SHP77 (cell line): ENCODE results near the gene MOB1A.
A peak's percentile ranks its signal among the peaks of the same experiment; 100 is the strongest.
"Not testable (repeated sequence)": the region's sequence is repeated elsewhere in the genome, so short reads cannot be mapped to it uniquely, and the experiment has no call there.

Experiments
- DNase-seq, 2 experiments: peaks; one replicate each; lab custom pipeline; 2025; lab: John Stamatoyannopoulos, UW

Gene MOB1A

DNA sequence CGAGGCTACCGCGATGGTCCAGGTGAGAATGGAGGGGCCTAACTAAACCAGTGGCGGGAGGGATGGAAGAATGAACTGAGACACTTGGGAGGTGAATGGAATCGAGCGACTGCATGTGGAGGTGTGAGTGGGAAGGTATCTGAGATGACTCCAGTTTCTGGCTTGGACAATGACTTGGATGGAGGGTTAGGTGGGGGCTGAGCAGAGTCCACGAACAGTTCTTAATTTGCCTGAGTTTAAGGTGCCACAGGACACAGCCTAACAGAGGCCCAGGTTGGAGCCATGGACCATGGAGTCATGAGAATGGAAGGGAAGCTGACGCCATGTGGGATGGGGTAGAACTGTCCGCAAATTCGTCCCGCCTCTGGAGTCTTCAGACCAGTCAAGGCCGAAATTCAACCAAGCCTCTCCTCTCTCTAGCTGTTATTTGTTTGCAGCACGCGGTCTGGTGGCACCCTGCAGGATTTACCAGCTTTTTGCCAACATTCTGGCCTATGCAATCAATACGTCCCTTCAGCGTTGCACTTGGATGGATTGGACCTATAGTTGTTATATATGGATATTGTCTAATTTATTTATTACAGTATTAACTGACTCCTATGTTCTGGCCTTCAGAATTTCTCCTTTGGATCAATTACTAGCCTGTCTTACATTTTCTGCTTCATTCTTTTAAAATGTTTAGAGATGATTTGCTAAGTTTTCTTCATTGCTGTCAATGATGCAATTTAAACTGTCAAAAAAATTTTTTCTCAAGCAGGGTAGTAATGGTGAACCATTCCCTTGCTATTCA lies 30.0 kb downstream of the MOB1A start:
- DNase-seq = no peak

DNA sequence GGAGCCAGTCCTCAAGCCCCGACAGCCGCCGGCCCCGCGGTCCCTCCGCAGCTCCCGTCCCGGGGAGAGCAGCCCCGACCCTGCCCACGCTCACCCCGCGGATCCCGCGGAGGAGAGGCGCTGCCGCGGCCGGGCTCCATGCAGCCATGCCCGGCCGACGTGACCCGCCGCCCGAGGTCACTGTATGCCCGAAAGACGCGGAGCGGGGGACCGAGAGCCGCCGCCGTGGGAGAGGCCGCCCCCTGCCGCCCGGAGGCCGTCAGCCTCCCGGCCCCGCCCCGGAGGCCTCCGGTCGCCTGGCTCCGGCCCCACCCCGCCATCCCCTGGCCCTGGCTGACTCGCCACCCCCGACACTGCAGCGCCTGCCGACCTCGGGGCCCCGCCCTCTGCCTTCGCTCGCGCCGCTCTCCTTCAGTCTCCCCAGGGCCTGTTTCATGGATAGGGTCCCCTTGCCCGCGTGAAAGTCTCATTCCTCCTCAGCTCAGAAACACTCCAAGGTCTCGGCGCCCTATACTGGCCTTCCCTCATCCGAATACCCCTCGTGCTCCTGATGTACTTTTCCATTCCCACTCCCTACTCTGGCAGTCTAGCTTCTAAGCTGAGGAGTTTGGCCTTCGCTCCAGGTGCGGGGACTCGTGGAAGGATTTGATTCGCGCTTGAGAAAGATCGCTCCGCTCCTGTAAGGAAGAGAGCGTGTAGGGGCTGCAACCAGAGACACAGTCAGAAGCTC lies 30.8 kb downstream of the MOB1A start, which contains the start of gene BOLA3:
Gene BOLA3 (minus strand): TSS at position 186 of the 730 bp plus-strand sequence. CDS start 38 bp downstream, at position 148.
- peak; percentile 76 to 88 for DNase-seq

DNA sequence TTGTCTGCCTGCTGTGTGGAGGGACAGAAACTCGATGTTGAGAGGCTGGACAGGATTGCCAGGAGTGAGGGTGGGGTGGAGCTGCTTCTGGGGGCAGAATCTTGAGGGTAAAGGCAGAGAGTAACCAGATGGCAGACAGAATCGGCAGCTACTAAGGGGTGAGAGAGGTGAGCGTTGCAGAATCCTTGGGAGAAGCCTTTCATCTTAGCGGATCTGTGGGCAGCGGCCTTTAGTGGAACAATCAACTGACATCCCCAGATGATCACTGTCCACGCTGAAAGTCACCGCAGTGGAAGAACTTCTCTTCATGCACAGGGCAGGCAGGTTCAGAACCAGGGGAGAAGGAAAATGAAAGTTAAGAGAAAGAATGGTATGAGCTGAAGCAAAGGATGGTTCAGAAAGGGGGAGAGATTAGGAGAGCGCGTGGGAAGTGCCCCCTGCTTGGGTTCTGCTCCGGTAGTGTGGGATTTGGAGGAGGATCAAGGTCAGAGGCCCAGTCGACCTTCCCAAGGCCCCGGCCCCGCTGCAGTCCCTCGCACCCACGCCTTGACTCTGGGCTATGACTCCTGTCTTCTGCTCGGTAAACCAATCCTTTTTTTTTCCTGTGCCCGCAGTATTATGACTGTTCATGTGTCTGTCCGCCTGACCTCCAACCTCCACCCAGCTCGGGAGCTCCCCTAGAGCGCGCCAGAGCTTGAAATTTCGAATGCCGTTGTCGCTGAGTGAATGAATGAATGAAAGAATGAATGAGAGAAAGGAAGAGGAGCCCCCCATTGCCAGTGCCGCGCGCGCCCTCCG lies 31.6 kb downstream of the MOB1A start:
- DNase-seq = peak in 1 of 2 experiments; percentile 26

DNA sequence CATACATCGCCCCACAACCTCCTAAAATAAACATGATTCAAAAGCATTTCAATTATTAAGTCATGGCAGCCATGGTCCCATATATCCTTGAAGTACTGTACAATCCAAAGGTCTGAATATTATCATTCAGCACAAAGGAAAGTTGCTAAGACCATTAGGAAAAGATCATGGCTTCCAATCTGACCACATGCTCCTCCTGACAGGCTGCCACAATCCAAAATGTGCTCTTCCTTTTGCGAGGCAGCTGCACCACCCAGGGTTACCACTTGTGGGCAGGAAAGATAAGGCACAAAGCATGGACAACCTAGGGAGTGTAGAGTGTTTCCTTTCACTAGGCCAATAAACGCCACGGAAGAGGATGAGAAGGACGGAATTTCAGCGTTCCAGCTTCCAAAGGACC lies 36.3 kb downstream of the MOB1A start:
- DNase-seq = peak in 1 of 2 experiments; percentile 6

DNA sequence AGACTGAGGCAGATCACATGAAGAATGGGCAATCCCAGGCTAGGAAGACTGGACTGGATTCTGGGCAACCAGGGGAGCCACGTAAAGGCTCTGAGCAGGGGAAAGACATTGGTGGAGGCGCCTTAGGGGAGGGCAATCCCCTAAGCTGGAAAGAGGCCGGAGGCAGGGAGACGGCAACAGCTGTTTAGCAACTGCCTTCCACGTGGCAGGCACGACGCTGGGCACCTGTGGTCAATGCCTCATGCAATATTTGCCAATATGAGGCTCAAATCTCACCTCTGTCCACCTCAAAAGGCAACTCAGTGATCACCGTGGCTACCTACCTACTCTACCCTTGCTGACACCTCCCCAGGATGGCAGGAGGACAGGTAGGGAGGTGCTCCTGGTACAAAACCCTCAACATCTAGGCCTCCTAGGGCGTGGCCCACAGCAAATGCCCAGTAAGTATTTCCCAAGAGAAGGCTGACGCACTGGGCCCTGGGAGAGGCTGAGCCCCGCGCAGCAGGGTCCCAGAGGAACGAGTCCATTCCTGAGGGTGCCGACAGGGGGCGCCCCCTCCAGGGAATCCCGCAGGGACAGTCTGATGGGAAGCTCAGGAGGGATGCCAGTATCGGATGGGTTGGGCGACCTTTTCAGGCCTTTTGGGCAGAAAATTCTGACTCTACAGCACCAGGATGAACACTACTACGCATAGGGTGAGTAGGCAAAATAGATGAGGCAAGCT lies 39.9 kb downstream of the MOB1A start:
- no peak for DNase-seq

DNA sequence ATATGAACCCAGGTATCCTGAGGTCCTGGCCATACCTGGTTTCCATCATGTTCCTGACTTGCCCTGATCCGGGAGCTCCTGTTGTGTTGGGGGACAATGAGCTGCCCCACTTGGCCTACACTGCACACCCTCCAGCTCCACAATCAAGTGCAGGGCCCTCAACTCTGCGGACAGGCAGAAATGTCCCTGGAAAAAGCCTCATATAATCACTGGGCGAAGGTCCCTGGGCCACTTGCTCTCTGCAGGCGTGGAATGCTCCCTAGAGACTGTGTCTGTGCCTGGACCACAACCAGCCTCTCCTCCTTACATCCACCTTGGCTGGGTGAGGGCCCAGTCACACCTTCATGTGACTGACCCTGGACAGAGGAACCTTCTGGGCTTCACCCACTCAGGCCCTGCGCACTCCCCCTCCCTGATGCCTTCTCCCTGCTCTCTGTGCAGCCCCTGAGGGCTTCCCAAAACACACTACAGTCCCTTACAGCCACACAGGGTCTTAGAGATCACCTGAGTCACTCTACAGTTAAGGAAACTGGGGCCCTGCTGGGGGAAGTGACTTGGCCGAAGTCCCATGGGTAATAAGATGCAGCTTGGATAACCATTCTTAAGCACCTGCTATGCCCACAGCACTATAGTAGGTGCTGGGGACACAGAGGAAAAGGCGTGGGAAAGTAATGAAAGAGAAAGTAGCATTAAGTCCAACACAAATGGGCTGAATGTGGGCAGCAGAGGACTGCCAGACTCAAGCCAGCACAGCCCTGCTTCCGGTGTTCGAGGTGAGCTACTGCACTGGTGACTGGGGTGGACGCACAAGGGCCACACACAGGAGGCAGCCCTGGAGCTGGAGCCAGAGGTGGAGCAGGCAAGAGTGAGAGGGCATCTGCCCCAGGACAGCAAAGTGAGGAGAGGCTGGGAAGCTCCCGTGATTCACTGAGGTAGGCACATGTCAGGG lies 40.8 kb downstream of the MOB1A start:
- DNase-seq = no peak

DNA sequence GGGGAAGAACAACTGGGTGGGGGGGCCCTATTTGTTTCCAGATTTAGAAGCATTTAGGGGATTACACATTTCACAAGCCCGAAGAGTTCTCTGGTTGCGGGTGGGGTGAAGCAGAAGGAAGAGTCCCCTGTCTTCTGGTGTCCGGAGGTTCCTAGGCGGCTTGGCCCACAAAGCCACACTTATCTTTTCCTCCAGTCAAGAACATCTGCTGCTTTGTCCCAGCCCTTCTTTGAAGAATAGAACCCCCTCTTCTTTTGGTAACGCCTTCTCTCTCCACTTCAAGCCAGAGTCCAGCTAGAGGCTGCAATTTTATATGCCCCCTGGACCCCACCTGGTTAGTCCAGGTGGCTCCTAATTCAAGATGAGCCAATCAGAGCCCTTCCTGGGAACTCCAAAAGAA lies 46.8 kb downstream of the MOB1A start:
- no peak for DNase-seq

DNA sequence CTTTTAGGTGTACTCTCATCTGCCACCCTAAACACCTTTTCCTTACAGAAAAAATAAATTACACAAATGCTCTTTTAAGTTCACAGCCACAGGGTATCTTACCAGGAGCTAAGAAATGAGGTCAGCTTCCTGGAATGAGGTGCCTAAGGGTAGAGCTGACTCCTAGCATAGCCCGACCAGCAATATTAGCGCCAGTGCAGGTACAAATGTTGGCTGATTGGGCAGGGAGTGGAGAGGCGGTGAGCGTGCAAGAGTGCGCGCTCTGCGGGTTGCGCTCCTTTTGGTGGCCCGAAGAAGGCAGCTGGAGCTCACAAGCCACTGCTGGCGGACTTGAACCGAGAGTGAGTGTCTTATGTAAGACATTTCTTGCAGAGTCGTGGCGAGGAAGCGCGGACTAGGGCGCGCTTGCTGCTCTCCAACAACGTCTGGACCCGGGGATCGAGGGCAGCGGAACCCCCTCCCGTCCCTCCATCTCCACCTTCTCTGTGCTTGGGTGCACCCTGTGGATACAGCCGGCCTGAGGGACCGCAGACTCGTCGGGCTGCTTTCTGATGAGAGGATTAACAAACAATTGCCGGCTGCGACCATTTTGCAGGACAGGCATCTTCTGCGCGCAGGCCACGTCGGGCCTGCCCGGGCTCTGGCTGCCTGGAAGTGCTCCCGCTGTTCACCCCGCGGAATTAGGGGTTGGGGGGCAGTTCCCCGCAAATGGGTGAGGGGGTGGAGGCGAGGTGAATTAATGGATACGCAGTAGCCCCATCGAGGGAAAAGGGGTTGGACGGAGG lies 48.3 kb downstream of the MOB1A start:
- no peak for DNase-seq

DNA sequence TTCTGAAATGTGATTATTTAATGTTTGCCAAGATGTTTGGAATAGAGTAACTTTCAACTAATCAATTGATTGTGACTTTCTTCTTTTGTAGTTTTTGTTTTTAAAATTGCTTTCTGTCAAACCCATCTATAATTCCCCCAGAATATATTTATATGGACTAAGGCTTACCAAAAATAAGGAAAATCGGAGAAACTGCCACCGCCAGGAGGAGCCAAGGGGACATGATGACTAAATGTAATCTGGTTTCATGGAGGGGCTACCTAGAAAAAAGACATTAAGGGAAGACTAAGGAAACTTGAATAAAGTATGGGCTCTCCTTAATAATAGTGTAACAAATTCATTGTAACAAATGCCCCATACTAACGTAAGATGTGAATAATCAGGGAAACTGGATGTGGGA lies 50.5 kb downstream of the MOB1A start:
- DNase-seq = no peak

DNA sequence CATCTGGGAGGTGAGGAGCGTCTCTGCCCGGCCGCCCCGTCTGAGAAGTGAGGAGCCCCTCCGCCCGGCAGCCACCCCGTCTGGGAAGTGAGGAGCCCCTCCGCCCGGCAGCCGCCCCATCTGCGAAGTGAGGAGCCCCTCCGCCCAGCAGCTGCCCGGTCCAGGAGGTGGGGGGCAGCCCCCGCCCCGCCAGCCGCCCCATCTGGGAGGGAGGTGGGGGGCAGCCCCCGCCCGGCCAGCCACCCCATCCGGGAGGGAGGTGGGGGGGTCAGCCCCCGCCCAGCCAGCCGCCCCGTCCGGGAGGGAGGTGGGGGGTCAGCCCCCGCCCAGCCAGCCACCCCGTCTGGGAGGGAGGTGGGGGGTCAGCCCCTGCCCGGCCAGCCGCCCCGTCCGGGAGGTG lies 54.7 kb downstream of the MOB1A start:
- not testable (repeated sequence) for DNase-seq

DNA sequence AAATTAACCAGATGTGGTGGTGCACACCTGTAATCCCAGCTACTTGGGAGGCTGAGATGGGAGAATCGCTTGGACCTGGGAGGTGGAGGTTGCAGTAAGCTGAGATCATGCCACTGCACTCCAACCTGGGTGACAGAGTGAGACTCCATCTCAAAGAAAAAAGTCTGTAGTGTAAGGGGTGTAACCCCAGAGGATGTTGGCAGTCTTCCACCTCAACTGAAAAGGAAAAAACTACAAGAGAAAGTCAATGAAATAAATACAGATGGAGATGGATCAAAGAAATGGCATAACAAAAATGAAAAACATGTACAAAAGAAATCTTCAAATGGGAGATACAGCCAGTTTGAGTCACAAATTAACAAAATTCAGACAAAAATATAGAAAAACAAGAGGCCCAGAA lies 56.8 kb downstream of the MOB1A start:
- DNase-seq = not testable (repeated sequence)

DNA sequence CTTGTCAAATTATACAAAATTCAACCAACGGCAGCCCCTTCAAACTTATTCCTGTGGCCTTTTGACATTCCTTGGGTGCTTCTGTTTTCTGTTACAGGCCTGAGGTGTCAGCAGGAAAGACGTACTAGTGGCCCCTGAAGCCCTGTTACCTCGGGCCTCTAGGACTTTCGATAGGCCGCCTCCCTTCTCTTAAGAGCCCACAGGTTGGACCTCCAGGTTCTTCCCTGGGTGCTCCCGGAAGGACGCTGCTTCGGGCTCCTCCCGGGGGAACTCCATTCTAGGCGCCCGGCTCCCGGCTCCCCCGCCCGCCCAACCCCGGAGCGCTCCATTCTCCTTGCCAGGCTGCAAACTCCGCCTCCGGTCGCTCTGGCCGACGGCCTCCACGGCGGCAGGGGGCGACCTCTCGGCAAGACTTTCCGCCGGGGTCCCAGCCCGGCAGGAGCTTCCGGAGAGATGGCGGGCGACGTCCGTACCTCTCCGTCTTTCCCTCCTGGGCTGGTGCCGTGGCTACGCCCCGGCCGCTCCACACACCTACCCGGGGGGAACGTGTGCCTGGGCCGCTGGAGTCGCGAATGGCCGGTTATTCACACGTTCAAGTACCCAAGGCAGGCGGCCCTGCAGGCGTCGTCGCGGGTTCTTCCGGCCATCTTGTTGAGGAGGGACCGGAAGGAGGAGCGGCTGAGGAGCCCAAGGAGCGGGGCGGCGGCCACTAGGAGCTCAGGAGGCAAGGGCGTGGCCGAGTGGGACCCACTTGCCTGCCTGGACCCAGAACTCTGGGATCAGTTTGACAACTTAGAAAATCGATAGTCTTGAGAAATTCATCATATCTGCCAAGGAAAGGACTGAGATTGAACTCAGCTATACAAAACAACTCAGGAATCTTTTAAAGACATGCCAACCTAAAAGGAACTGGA lies 58.5 kb downstream of the MOB1A start:
- DNase-seq = peak; percentile 75 to 85

DNA sequence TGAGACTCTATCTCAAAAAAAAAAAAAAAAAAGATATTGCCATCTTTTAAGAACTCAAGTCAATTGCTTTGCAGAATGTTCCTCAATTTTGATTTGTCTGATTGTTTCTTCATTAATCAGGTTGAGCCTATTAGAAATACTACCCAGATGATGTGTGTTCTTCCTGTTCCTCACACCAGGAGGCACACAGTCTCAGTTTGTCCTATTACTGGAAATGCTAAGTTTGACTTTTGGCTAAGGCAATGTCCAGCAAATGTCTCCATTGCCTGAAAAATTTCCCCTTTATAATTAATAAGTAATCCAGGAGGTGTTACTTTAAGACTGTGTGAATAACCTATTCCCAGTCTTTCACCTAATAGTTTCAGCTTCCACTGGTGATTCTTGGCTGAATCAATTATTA lies 59.3 kb downstream of the MOB1A start:
- peak in 1 of 2 experiments; percentile 15 for DNase-seq

DNA sequence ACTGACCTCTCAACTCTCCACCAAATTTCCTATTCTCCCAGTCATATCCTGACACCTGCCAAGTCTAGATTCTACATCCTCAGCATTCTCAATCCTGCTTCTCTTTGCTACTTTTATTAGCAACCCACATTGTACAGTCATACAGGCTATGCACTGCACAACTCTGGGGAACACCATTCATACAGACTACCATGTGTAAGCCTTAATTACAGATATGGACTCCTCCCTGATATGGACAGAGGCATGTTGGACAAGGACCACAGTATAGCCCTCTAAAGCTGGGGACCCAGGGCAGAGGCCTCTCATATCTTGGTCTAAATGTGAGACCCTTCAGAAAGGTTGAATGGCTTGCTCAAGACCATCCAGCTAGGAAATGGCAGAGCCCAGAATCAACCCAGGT lies 67.3 kb downstream of the MOB1A start:
- DNase-seq = no peak

DNA sequence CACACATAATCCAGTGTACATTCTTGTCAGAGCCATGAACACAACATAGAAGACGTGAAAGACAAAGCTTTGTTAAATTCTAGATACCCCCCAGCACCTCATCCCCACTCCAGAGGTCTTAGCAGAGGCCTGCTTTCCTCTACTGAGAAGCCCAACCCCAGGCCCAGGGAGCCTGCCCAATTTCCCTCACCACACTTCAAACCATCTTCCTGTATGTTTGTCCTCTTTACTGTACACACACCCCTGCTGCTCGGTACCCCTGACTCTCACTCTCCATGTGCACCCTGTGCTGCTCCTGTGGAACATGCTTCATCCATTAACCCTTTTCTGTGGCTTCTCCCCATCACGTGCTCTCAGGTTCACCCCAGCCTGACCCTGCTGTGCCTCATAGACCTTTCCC lies 68.1 kb downstream of the MOB1A start:
- no peak for DNase-seq

DNA sequence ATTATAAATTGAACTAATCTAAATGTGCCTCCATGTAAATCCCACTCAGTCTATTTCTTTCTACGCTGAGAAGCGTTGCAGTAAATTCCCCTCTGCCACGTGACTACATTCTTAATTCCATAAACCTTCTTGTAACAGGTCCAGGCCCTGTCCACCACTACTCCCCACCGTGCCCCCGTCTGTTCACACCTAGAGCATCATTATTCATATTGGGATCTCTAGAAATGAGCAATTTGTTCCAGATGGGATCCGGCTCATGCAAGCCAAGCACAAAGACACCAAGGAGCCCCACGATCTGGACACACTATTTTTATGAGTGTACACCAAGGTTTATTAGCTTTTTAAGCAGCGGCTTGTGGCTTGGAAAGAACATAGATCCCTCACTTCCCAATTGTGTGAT lies 69.1 kb downstream of the MOB1A start:
- no peak for DNase-seq

DNA sequence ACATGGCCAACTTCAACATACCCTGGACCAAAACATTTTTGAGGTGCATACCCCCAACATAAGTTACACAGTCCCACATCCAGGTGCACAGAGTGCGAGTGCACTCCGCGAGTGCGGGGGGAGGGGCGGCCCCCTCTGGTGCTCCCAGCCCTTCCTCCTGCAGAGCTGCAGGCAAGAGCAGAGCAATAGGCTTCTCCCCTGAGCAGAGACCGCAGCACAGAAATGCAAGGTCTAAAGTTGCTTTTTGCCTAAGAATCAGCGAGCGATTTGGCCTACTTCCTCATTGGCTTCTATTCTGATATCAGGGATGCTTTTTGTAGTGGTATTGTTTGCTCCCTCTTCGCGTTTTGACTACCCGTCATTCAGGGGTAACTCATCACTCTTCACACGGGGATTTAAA lies 71.6 kb downstream of the MOB1A start:
- DNase-seq = no peak

DNA sequence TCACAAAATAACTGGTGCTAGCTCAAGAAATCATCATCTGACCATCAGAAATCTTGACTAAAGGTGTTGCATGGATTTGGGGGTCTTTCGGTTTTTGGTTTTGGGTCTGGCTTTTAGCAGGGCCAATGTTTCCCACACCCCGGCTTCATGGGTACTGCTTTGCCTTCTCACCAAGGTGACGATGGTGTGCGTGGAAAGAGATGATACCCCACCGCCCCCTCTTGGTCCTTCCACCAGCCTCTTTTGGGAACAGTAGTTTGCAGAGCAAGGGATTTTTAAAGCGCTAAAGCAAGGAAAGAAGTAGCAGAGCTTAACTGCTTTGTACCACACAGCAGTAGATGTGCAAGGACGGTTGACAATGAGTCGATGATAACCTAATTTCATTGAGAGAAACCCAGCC lies 73.3 kb downstream of the MOB1A start:
- no peak for DNase-seq

DNA sequence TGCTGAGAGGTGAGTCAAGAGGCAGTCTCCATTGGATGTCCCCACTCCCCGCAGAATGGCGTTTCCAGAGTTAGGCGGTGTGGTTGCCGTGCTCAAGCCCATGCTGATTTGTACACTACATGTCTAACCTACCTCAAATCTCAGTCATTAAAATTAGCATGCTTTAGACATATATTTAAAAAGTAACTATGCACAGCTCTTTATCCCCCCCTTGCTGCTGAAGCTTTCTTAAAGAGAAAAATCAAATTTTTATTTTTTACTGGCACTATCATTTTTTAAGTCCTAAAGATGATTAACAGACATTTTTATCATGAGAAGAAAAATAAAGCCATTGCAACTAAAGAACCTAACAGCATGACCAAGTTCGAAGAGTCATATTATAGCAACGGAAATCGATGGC lies 73.8 kb downstream of the MOB1A start:
- DNase-seq = no peak
